Measurements from ENCODE around the gene USF3. TPM values are rescaled to one million over a fixed set of nuclear protein-coding genes. Genes with fewer than 3 reads are reported as not detected.

The USF3 gene
- polyA plus RNA-seq, 3 donors = 1.6 to 4.5 (median 3.3) TPM

DNA sequence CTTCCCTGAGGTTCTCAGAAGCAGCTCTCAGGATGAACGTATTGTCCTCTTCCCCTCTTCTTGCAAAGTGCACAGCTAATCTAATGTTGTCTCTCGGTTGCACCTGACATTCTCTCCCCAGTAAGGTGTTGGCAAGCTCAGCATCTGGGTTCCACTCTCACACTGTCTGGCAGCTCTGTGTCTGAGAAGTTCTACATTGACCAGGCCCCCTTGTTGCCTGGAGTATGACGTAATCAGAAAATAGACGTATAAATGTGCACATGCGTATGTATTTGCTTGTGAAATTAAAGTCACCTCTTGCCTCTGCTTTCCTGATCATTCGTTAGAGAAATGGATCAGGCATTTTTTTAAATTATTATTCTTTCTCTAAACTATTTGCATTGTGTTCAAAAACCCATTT is 67.7 kb downstream of the USF3 start:
- Histone ChIP-seq H3K9ac (ENCODE audit: insufficient read depth, low read length, poor library complexity, severe bottlenecking) (no peak overlapping the region), H3K27ac (ENCODE audit: low read depth in 1 of 2, low read length in 2 of 2) (no peak overlapping the region), H3K79me2 (ENCODE audit: insufficient read depth, low read length) (no peaks in the 10 kb centered on the region), H3K36me3 (replicated peaks in 1 of 2; ENCODE audit: control insufficient read depth in 1 of 2, insufficient read depth in 2 of 2, low read length in 2 of 2) (no peaks in the 10 kb centered on the region), H3K9me3 (replicated peaks in 1 of 2; ENCODE audit: control insufficient read depth in 1 of 2, insufficient read depth in 1 of 2, low read length in 2 of 2) (no peaks in the 10 kb centered on the region), H4K20me1 (ENCODE audit: insufficient read depth, low read length) (no peaks in the 10 kb centered on the region), H3K4me2 (replicated peaks; ENCODE audit: extremely low read depth, low read length, poor library complexity, severe bottlenecking) (no peak overlapping the region), H3K4me1 (ENCODE audit: control insufficient read depth in 1 of 2, insufficient read depth in 2 of 2, low read length in 2 of 2) (peaks cover 23 to 34% of the 10 kb centered on the region in 2 donors), H2AFZ (ENCODE audit: insufficient read depth, low read depth, low read length, poor library complexity, severe bottlenecking) (no peak overlapping the region), H3K4me3 (replicated peaks in 1 of 3; ENCODE audit: low read depth in 2 of 3, low read length in 3 of 3) (no peak overlapping the region), H3K27me3 (ENCODE audit: control insufficient read depth in 2 of 2, insufficient read depth in 2 of 2, low read length in 2 of 2) (no peaks in the 10 kb centered on the region)
- Mint-ChIP-seq H3K27ac (peak overlapping the region in 2 of 7 donors; percentile 32 to 55), H3K4me3 (no peak overlapping the region), H3K27me3 (ENCODE audit: low read depth in 3 of 3) (peaks cover 0 to 4% (median 3%) of the 10 kb centered on the region in 3 donors), H3K9me3 (no peaks in the 10 kb centered on the region), H3K36me3 (peaks cover 0 to 2% of the 10 kb centered on the region in 2 donors), H3K4me1 (peaks cover 39% of the 10 kb centered on the region)
- intact Hi-C loops (cut with micrococcal nuclease) = loop anchor here (5.0 kb wide), 3 partner anchors 131 to 576 kb away; no protein-coding TSS in a partner anchor
- TF ChIP-seq, protein P1, sequence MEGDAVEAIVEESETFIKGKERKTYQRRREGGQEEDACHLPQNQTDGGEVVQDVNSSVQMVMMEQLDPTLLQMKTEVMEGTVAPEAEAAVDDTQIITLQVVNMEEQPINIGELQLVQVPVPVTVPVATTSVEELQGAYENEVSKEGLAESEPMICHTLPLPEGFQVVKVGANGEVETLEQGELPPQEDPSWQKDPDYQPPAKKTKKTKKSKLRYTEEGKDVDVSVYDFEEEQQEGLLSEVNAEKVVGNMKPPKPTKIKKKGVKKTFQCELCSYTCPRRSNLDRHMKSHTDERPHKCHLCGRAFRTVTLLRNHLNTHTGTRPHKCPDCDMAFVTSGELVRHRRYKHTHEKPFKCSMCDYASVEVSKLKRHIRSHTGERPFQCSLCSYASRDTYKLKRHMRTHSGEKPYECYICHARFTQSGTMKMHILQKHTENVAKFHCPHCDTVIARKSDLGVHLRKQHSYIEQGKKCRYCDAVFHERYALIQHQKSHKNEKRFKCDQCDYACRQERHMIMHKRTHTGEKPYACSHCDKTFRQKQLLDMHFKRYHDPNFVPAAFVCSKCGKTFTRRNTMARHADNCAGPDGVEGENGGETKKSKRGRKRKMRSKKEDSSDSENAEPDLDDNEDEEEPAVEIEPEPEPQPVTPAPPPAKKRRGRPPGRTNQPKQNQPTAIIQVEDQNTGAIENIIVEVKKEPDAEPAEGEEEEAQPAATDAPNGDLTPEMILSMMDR (IDR thresholded peaks at IDR 0.05) = no peak
- WGBS (ENCODE audit: insufficient coverage) = 54% methylated on average over 3 of the region's 6 CpGs
- no peak for DNase-seq

DNA sequence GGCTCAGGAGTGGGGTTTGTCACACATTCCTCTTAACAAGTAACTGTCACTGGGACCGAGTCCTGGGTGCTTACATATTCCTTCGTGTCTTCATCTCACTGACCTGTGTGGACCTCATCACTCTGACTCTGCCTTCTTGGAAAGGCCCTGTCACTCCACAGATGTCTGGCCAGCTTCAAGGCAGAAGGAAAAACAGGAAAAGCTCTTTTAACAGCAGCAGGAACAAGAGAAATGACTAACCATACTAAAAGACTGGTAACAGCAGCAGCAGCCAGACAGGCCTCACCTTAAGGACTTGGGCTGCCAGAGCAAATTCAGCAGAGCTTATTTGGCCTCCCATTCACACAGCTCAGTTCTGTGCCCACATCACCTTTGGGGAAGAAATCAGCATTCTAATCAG is 68.1 kb downstream of the USF3 start:
- Histone ChIP-seq H3K9ac (ENCODE audit: insufficient read depth, low read length, poor library complexity, severe bottlenecking) (no peak overlapping the region), H3K36me3 (replicated peaks in 1 of 2; ENCODE audit: control insufficient read depth in 1 of 2, insufficient read depth in 2 of 2, low read length in 2 of 2) (no peaks in the 10 kb centered on the region), H3K4me3 (replicated peaks in 1 of 3; ENCODE audit: low read depth in 2 of 3, low read length in 3 of 3) (no peak overlapping the region), H3K27me3 (ENCODE audit: control insufficient read depth in 2 of 2, insufficient read depth in 2 of 2, low read length in 2 of 2) (no peaks in the 10 kb centered on the region), H2AFZ (ENCODE audit: insufficient read depth, low read depth, low read length, poor library complexity, severe bottlenecking) (no peak overlapping the region), H3K79me2 (ENCODE audit: insufficient read depth, low read length) (no peaks in the 10 kb centered on the region), H3K4me1 (ENCODE audit: control insufficient read depth in 1 of 2, insufficient read depth in 2 of 2, low read length in 2 of 2) (peaks cover 23 to 34% of the 10 kb centered on the region in 2 donors), H3K4me2 (replicated peaks; ENCODE audit: extremely low read depth, low read length, poor library complexity, severe bottlenecking) (no peak overlapping the region), H4K20me1 (ENCODE audit: insufficient read depth, low read length) (no peaks in the 10 kb centered on the region), H3K9me3 (replicated peaks in 1 of 2; ENCODE audit: control insufficient read depth in 1 of 2, insufficient read depth in 1 of 2, low read length in 2 of 2) (no peaks in the 10 kb centered on the region), H3K27ac (ENCODE audit: low read depth in 1 of 2, low read length in 2 of 2) (no peak overlapping the region)
- intact Hi-C loops (cut with micrococcal nuclease) = loop anchor here (5.0 kb wide), 3 partner anchors 131 to 576 kb away; no protein-coding TSS in a partner anchor
- H3K4me1 Mint-ChIP-seq = peaks cover 39% of the 10 kb centered on the region
- no peak for DNase-seq
- WGBS (ENCODE audit: insufficient coverage) = 77% methylated on average over 2 of the region's 2 CpGs
- H3K9me3 Mint-ChIP-seq = no peaks in the 10 kb centered on the region
- no peak overlapping the region for H3K4me3 Mint-ChIP-seq
- peak overlapping the region in 3 of 7 donors; percentile 23 to 55 (median 32) for H3K27ac Mint-ChIP-seq
- peaks cover 0 to 2% of the 10 kb centered on the region in 2 donors for H3K36me3 Mint-ChIP-seq
- TF ChIP-seq, protein P1 (IDR thresholded peaks at IDR 0.05) = no peak
- H3K27me3 Mint-ChIP-seq (ENCODE audit: low read depth in 3 of 3) = peaks cover 0 to 4% (median 3%) of the 10 kb centered on the region in 3 donors
